GM21619 (cell line): Measurements from ENCODE around the gene RNH1.
"Not testable (repeated sequence)": the region's sequence is repeated elsewhere in the genome, so short reads cannot be mapped to it uniquely, and the experiment has no call there.

Experiments
- ATAC-seq: cut with Tn5 transposase; IDR thresholded peaks from one replicate; pipeline ENCODE4 v1.9.1; 2021; ENCODE audit not compliant: unreplicated experiment

RNH1 gene

DNA sequence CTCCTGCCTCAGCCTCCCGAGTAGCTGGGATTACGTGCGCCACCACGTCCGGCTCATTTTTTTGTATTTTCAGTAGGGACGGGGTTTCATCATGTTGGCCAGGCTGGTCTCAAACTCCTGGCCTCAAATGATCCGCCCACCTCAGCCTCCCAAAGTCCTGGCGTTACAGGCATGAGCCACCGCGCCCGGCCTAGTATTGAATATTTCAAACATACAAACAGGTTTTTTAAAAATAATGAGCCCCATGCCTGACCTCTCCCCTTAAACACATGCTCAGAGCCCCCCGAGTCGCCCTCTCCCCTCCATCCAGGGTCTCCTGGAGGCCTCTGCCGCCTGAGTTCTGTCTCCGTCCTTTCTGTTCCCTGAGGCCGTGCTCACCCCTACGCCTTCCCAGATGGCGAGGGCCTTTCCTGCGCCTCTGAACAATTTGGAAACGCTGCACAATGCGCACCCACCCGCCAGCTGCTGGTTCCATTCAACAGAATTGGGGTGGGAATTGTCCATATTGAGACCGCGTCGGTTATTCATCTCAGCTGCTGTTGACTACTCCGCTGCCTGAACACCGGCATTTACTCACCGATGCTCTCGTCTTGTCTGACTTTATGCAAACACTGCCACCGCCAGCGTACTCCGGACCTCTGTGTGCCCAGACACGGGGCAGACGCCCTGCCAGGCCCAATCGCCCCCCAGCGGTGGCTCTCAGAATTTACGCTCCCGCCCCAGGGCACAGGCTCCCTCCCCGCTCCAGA, 13.6 kb upstream of the RNH1 start:
- ATAC-seq = no peak

DNA sequence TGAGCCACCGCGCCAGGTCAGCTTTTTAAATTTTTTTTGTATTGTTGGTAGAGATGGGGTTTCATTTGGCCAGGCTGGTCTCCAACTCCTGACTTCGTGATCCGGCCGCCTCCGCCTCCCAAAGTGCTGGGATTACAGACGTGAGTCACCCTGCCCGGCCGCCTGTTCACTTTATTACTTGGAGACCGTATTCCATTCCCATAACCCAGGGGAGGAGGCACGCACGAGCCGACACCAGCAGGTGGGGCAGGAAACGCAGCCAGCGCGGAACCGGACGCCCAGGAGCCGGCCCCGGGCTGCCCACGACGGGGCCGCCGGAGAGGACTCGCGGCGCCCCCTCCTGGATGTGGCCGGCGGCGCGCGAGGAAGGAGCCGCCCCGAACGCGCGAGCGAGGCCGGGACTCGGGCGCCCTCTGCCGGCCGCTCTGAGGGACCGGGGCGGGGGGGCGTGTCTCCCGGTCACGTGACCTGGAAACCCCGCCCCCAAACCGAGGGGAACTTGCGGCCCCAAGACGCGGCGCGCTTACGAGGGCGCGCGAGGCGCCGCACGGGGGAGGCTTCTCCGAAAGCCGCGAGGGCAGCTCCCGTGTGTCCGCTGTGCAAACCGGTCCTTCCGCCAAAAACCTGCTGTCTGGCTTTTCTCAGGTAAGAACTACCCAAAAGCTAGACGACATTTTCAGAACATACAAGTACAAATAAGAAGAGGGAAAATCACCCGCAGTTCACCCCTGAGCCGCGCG, 11.6 kb upstream of the RNH1 start:
- ATAC-seq = peak; percentile 85

DNA sequence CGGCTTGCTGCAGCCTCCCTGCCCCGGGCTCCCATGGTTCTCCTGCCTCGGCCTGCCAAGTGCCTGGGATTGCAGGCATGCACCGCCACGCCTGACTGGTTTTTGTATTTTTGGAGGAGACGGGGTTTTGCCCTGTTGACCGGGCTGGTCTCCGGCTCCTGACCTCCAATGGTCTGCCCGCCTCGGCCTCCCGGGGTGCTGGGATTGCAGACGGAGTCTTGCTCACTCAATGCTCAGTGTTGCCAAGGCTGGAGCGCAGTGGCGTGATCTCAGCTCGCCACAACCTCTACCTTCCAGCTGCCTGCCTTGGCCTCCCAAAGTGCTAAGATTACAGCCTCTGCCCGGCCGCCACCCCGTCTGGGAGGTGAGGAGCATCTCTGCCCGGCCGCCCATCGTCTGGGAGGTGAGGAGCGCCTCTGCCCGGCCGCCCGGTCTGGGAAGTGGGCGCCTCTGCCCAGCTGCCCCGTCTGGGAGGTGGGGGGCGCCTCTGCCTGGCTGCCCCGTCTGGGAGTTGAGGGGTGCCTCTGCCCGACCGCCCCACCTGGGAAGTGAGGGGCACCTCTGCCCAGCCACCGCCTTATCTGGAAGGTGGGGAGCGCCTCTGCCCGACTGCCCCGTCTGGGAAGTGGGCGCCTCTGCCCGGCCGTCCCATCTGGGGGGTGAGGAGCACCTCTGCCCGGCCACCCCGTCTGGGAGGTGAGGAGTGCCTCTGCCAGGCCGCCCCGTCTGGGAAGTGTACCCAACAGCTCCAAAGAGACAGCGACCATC, 10.1 kb upstream of the RNH1 start:
- ATAC-seq = not testable (repeated sequence)

DNA sequence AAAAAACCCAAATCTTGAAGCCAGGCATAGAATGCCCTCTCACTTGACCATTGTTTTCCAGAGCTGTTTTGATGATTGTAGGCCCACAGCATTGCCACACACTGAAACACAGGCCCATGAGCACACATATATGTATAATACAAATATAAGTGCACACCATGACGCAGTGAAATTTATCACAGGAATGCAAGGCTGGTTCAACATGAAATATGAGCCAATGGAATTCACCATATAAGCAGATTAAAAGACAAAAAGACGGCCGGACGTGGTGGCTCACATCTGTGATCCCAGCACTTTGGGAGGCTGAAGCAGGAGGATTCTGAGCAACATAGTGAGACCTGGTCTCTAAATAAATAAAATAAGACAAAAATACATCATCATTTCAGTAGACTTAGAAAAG, 9.4 kb upstream of the RNH1 start:
- ATAC-seq = no peak

DNA sequence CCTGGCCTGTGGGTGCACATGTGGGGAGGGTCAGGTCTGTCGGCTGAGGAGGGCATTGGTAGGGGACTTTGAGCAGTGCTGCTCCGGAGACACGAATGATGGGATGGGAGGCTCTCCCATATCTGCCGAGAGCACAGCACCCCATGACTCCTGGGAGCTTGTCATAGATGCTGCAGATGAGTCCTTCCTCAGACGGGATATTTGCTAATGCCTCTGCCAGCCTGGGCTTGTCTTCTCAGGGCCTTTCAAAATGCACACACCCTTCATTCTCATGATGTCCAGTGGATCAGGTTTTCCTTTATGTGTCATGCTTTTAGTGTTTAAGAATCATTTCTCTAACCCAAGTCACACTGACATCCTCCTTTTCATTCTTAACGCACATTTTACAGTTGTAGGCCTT, 8.1 kb upstream of the RNH1 start:
- ATAC-seq = no peak

DNA sequence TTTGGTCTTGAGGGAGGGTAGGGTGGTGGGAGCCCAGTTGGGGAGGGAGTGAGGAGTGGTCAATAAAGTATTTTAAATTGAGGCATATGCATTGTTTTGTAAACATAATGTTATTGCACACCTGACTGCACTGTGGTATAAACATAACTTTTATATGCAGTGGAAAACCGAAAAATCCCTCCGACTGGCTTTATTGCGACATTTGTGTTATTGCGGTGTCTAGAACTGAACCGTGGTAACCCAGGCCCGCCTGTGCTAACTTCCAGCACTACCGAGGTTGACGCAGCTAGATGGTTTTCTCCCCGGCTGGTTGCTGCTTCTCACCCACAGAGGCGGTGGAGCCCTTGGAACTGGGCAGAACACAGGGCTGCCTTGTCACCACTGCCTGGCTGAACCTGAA, 7.6 kb upstream of the RNH1 start:
- no peak for ATAC-seq

DNA sequence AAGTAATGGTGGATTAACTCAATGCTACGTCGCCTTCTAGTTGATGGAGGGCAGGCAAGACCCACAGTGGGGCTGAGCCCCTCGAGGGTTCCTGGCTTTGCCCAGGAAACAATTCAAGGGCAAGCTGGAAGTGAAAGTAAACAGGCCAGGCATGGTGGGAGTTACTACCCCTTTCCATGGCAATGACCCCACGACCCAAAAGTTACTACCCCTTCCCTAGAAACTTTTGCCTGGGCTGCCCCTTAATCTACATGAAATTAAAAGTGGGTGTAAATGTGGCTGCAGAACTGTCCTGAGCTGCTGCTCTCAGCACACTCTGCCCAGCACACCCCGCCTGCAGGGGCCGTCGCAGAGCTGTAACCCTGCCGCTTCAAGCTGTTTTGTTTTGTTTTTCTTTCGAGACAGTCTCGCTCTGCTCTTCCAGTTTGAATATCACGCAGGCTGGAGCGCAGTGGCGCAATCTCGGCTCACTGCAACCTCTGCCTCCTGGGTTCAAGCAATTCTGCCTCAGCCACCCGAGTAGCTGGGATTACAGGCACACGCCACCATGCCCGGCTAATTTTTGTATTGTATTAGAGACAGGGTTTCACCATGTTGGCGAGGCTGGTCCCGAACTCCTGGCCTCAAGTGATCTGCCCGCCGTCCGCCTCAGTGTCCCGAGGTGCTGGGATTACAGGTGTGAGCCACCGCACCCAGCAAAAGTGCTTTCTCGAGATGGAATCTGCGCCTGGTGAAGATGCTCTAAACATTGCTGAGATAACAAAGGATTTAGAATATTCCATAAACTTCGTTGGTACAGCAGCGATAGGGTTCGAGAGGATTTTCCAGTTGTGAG, 5.9 kb upstream of the RNH1 start:
- no peak for ATAC-seq

DNA sequence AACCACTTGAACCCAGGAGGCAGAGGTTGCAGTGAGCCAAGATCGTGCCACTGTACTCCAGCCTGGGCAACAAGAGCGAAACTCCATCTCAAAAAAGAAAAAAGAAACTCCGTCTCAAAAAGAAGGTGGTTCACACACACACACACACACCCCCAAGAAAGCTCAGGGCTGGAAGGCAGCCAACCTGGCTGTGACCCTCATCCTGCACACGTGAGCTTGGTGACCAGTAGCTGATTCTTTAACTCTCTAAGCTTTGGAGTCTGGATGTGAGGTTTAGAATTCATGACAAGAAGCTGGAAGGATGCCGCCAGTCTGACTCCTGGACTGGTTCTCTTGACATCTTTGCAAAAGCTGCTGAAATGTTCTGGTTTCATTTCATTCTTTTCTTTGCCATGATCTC, 1.9 kb upstream of the RNH1 start:
- ATAC-seq = no peak

DNA sequence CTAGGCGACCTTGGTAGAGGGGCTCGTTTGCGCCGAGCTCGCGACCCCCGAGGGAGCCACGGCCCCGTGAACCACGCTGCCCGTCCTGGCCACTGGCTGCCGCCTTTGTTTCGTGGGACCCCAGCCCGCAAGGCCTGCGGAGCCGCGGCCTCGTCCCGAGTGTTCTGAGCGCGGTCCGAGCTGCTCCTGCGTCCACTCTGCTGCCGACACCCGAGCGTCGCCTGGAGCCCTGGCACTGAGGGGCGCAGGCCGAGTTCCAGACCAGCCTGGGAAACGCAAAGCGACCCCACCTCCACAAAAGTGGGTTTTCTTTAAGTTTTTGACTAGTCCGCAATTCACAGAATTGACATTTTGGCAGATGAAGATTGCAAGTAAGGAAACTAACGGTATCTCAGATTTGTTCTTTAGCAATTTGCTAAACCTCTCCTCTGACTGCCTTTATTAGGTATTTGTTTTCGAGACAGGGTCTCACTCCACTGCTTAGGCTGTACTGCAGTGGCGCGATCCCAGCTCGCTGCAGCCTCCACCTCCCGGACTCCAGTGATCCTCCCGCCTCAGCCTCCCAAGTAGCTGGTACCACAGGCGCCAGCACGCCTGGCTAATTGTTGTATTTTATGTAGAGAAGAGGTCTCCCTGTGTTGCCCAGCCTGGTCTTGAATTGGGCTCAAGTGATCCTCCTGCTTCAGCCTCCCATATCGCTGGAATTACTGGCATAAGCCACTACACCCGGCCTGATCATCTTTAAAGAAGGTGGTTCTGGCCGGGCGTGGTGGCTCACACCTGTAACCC, 879 bp upstream of the RNH1 start:
- no peak for ATAC-seq

DNA sequence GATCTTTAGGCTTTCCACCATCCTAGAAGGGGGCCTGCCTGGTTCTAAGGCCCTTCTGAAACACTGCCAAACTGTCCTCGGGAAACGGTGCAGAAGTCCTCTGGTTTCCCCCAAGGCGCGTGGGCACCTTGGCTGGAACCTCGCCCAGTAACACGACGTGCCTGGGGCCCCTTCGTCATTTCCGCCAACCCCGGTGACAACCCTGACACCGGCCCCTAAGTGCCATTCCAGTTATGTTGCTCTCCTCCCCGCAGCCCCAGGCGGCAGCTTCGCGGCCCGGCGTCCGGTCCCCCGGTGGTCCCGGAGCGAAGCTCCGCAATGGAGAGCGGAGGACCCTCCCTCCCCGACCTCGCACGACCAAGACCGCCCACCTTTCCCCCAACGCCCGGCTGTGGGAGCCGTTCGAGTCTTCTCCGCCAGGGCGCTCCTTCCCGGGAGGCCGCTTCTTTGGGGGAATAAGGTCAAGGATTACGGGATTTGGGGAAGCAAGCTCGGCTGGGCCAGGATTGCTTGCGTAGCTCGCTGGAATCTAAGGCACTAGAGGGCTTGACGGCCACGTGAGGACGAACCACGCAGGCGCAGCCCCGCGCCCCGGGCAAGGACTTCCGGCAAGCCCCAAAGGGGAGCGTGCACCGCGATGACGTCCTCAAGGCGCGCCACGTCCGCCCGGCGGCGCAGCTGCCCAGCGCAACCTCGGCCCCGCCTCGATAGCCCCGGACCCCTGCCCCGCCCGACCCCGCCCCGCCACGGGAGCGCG, 626 bp downstream of the RNH1 start:
- peak; percentile 57 for ATAC-seq

DNA sequence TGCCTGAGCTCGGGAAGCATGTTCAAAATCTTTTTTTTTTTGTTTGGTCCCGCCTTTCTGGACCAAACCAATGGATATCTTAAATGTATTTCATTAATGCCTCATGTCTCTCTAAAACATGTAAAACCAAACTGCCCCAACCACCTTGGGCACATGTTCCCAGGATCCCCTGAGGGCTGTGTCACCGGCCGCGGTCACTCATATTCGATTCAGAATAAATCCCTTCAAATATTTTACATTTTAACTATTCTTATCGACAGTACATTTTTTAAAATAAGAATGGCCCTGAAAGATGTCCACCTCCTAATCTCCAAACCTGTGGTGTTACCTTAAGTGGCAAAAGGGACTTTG, 2.1 kb downstream of the RNH1 start:
- no peak for ATAC-seq

DNA sequence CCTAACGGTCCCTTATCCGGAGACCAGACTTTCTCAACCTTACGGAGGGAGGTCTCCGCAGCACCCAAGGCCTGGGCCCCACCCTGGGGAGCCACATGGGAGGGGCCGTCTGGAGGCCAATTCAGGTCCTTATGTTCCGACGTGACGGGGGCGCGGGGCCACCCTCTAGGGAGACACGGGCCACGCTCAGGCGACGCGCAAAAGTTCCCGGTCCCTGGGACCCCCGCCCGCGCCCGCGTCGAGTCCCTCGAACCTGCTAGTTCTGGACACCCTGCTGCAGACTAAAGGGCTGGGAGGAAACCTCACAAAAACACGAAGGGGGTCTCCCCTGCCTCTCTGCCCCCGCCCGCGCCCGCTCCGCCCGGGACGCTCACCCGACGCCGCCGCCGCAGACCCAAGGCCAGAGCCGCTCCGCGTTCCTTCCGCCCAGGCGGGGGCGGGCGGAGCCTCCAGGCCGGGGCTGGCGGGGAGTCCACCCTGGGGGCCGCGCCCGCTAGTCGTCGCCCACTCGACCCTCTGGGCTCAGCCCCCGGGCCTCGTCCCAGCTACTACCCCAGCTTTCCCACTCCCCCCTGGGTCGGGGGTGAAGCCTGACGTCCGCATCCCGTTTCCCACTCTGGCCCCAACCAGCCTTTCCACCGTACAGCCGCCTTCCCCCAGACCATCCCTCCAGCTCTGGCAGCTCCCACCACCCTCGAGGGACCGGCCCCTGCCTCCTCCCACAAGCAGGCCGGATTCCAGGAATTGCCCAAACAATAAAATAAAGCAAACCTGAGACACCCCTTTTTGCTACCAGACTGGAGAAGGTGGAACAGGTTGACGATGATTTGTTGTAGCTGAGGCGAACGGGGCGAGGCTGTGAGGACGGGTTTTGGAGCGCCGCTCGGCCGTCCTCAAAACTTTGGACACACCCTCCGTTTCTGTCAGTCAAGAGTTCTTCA, 2.7 kb downstream of the RNH1 start:
- no peak for ATAC-seq

DNA sequence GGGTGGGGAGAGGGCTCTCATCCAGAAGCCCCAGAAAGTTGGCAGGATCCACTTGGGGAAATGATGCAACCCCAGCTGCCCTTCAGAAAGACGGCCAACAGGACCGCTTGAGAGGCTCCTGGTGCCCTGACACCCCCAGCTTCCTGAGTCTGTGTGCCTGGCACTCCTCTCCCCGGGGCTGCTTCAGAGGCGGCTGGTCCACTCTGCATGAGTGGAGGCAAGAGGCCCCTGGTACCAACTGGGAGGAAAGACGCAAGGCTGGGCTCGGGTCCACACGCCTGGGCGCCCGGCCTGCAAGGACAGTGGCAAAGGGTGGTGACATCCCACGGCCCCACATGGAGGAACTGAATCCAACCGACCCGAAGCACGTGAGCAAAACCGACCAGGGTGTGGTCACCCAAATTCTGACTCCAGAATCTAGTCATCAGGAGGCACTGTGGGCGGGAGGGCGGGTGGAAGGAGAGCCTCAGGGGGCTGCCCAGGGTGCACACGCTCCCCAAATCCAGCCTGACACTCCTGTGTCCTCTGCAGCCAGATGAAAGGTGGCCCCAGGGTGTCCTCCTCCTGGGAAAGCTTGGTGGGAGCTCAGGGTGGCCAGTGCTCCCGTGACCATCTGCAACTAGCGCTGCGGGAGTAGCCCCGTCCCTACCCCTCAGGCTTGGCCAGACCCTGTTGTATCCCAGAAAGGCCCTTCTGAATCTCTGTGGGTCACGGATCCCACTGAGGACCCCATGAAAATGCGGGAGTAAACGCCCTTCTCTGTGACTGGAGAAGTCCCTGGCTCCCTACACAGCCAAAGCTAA, 3.7 kb downstream of the RNH1 start:
- ATAC-seq = no peak

DNA sequence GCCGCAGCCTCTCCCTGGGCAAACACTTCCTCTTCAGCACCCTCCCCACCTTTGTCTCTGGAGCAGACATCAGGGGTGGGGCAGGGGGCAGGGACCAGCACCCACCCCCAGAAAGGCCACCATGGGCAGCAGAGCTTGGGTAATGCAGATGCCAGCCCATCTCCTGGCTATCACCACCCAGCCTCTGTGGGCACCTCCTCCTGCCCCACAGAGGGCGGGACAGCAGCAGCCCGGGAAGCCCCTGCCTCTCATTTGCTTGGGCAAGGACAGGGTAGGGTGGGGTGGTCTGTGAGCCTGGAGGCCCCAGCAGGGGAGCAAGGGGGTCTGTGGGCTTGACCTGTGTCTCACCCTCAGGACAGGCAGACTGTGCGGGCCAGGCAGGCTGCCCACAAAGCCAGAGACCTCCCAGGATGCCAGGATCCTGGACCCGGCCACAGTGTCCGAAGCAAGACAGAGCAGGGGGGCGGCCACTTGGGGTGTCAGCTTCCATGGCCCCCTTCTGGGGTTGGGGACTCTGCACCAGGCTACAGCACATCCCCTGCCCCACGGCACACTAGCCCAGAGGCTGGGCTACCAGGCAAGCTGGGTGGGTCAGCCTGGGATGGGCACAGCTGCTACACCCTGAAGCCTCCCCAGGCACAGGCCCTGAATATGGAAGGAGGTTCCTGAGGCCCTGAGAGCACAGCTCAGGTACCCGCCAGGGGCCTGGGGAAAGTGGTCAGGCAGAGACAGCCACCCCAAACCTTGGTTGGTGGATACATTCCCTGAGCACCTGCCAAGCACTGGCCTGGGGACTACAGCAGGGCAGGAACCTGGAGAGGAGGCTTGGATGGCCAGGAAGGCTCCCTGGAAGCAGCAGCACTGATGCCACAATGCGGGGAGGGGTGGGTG, 4.5 kb downstream of the RNH1 start:
- no peak for ATAC-seq

DNA sequence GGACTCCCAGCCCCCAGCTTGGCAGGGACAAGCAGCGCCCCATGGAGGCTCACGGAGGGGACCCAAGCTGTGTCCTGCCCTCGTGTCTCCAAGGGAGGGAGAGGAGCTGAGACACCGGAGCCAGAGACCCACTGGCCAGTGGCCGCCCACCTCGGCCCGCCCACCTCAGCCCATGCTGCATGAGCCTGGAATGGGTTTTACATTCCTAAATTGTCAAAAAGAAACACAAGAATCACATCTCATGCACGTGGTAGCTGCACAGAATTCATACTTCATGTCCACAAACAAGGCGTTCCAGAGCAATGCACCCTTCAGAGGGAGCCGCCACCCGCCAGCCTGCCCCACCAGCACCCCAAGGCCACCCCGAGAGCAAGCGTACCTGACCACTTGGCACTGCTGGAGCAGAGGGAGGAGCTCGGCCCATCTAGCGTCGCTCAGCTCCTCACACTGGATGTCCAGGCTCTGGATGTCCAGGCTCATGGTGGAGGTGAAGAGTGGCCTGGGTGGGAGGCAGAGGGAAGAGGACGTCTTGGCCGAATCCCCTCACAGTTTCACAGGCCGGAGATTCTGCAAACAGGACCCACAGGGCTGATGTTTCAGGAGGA, 5.3 kb downstream of the RNH1 start:
- ATAC-seq = no peak

DNA sequence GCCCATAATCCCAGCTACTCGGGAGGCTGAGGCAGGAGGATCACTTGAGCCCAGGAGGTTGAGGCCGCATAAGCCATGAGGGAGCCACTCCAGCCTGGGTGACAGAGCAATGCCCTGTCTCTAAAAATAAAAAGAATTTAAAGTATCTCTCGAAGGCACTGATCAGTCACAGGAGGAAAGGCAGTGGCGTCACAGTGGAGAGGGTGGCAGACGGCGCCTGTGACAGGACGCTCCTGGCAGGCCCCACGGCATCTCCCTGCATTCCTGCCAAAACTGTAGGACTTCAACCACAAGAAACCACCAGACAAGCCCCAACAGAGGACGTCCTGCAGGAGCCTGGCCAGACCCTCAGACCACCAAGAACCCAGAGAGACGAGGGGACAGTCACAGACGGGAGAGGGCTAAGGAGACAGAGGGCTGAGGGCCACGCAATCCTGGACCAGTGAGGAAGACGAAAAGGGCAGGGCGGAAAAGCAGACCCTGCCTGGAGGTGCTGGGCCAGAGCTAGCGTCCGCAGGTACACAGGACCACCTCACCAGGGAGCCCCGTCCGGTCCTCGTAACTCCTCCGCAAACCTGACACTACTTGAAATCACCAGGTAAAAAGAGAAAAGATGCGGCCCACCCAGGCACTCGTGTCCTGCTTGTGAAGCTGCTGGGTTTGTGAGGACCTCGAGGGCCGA, 5.9 kb downstream of the RNH1 start:
- no peak for ATAC-seq
